HG03378 (cell line): ENCODE results near the gene PTPRT.

Experiments
- ATAC-seq: cut with Tn5 transposase; IDR thresholded peaks from one replicate; pipeline ENCODE4 v1.9.1; 2021; ENCODE audit warnings: mild to moderate bottlenecking, moderate library complexity; ENCODE audit not compliant: unreplicated experiment

The PTPRT gene

GRCh38 chr20:42098418-42098817 lies 1091.3 kb downstream of the PTPRT start:
- no peak for ATAC-seq

GRCh38 chr20:42097741-42098140 lies 1092.0 kb downstream of the PTPRT start:
- no peak for ATAC-seq

GRCh38 chr20:42095221-42095620 lies 1094.5 kb downstream of the PTPRT start:
- no peak for ATAC-seq

GRCh38 chr20:42093542-42094440 lies 1095.9 kb downstream of the PTPRT start:
- ATAC-seq, result no peak

GRCh38 chr20:42093041-42093440 lies 1096.7 kb downstream of the PTPRT start:
- no peak for ATAC-seq

- ATAC-seq, result no peak
These were observed 1104.3 kb downstream of the PTPRT start for GRCh38 chr20:42085366-42085765.

- no peak for ATAC-seq
These were observed 1106.4 kb downstream of the PTPRT start for GRCh38 chr20:42083280-42083679.

- ATAC-seq, result no peak
These were observed 1107.1 kb downstream of the PTPRT start for GRCh38 chr20:42082611-42083010.

GRCh38 chr20:42080956-42081355 lies 1108.8 kb downstream of the PTPRT start:
- no peak for ATAC-seq

GRCh38 chr20:42074944-42075343 lies 1114.8 kb downstream of the PTPRT start:
- no peak for ATAC-seq

- ATAC-seq, result no peak
These were observed 1122.1 kb downstream of the PTPRT start for GRCh38 chr20:42067596-42067995.

- no peak for ATAC-seq
These were observed 1122.5 kb downstream of the PTPRT start for GRCh38 chr20:42067174-42067573.

GRCh38 chr20:42063141-42063540 lies 1126.6 kb downstream of the PTPRT start:
- ATAC-seq, result no peak

- ATAC-seq, result no peak
These were observed 1136.4 kb downstream of the PTPRT start for GRCh38 chr20:42053350-42053749.

GRCh38 chr20:42051921-42052320 lies 1137.8 kb downstream of the PTPRT start:
- no peak for ATAC-seq

- ATAC-seq, result no peak
These were observed 1143.2 kb downstream of the PTPRT start for GRCh38 chr20:42046371-42047085.

- no peak for ATAC-seq
These were observed 1145.8 kb downstream of the PTPRT start for GRCh38 chr20:42043921-42044320.

GRCh38 chr20:42041000-42041565 lies 1148.6 kb downstream of the PTPRT start:
- no peak for ATAC-seq

GRCh38 chr20:42027746-42028268 lies 1161.9 kb downstream of the PTPRT start:
- no peak for ATAC-seq

- ATAC-seq, result no peak
These were observed 1163.1 kb downstream of the PTPRT start for GRCh38 chr20:42026599-42026998.

GRCh38 chr20:42024653-42025052 lies 1165.1 kb downstream of the PTPRT start:
- no peak for ATAC-seq
